ENCODE results near the gene C5orf46. TPM values are rescaled to one million over a fixed set of nuclear protein-coding genes. Genes with fewer than 3 reads are reported as not detected.

Gene C5orf46
- total and polyA plus RNA-seq, 9 of the 15 experiments (the other 6 are each of a cell fraction or from before 2014, with no cell fraction given): not detected

- no peak for TF ChIP-seq CHD7 (IDR thresholded peaks at IDR 0.05; ENCODE audit: low read depth, low read length)
Observed at GRCh38 chr5:147939431-147940114, 33.2 kb upstream of the C5orf46 start (continued).
